ENCODE data around the gene TPM1.

DNA sequence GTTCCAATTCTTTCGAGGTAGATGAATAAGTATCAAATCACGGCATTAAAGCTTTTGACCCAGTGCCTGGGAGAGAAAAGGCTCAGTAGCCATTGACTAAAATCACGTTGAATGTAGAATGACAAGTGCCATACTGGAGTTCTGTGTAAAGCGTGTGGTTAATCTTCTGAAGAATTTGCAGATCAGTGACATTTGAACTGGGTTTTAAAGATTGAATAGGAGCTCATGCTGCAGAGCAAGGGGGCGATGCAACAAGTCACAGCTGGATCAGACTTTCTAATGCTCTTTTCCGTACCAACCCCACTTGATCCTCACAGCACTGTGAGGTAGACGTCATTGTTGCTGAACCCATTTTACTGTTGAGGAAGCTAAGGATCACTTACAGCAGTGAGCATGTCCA is 49.5 kb upstream of the TPM1 start:
- TF ChIP-seq, protein P1, sequence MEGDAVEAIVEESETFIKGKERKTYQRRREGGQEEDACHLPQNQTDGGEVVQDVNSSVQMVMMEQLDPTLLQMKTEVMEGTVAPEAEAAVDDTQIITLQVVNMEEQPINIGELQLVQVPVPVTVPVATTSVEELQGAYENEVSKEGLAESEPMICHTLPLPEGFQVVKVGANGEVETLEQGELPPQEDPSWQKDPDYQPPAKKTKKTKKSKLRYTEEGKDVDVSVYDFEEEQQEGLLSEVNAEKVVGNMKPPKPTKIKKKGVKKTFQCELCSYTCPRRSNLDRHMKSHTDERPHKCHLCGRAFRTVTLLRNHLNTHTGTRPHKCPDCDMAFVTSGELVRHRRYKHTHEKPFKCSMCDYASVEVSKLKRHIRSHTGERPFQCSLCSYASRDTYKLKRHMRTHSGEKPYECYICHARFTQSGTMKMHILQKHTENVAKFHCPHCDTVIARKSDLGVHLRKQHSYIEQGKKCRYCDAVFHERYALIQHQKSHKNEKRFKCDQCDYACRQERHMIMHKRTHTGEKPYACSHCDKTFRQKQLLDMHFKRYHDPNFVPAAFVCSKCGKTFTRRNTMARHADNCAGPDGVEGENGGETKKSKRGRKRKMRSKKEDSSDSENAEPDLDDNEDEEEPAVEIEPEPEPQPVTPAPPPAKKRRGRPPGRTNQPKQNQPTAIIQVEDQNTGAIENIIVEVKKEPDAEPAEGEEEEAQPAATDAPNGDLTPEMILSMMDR (IDR thresholded peaks at IDR 0.05): no peak
- no peak for TF ChIP-seq EZH2 (IDR thresholded peaks at IDR 0.05; ENCODE audit: borderline replicate concordance, insufficient read depth, low read depth, low read length, poor library complexity, severe bottlenecking)

All from B cell (primary cell).